AG10803 (cell line): ENCODE results near the gene PERM1.
"Not testable (repeated sequence)": the region's sequence is repeated elsewhere in the genome, so short reads cannot be mapped to it uniquely, and the experiment has no call there.

ENCODE experiments used
- DNase-seq: peaks from one replicate; pipeline ENCODE4 v3.0.0; 2010; ENCODE audit warnings: low read depth
- H3K4me3 ChIP-seq: 2 replicates; pipeline ENCODE4 v1.5.1; 2011; ENCODE audit warnings: mild to moderate bottlenecking, low read length, control low read depth
- TF ChIP-seq, protein P1 (sequence below): conservative IDR thresholded peaks from 2 replicates; pipeline ENCODE4 v1.5.1; 2011; ENCODE audit warnings: mild to moderate bottlenecking, low read length, control low read depth, inconsistent platforms

The PERM1 gene

DNA sequence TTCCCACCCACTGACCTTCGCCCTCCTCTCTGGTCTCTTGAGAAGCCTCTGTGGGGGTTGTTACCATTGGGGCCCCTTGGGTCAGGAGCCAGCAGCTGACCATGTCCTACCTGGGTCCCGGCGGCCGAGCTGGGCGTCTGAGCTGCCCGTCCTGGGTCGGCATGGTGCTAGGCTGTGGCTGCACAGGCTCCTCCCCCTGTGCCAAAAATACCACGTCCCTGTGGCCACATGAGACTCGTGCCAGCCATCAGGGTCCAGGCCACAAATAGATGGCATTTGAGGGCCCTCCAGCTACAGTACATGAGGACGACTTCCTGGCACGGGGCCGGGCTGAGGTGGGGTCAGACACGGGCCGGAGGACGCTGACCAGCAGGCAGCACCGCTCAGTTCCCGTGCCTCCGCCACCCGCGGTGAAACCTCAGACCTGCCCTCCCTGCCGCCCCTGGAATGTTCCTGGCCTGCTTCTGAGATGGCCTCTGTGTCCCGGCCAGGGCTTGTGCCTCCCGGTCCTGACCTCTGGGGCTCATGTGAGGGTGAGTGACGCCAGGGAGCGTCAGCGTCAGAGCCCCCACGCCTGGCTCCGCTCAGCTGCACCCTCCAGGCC, at the start of gene PERM1:
PERM1 (minus strand) TSS at position 139 of the 604 bp plus-strand sequence. CDS start 1,064 bp downstream, outside the sequence.
- H3K4me3 ChIP-seq: no peak within 1 kb of the TSS
- TF ChIP-seq, protein P1, sequence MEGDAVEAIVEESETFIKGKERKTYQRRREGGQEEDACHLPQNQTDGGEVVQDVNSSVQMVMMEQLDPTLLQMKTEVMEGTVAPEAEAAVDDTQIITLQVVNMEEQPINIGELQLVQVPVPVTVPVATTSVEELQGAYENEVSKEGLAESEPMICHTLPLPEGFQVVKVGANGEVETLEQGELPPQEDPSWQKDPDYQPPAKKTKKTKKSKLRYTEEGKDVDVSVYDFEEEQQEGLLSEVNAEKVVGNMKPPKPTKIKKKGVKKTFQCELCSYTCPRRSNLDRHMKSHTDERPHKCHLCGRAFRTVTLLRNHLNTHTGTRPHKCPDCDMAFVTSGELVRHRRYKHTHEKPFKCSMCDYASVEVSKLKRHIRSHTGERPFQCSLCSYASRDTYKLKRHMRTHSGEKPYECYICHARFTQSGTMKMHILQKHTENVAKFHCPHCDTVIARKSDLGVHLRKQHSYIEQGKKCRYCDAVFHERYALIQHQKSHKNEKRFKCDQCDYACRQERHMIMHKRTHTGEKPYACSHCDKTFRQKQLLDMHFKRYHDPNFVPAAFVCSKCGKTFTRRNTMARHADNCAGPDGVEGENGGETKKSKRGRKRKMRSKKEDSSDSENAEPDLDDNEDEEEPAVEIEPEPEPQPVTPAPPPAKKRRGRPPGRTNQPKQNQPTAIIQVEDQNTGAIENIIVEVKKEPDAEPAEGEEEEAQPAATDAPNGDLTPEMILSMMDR: no peak
- DNase-seq: no peak

- not testable (repeated sequence) for DNase-seq, H3K4me3 ChIP-seq
These were observed 49.2 kb upstream of the PERM1 start for GRCh38 chr1:1030867-1031658.

GRCh38 chr1:1027791-1028190, 45.9 kb upstream of the PERM1 start:
- TF ChIP-seq, protein P1: no peak

GRCh38 chr1:1026599-1027413, 44.9 kb upstream of the PERM1 start:
- no peak overlapping the region for H3K4me3 ChIP-seq
- DNase-seq: no peak
- TF ChIP-seq, protein P1: no peak

More at GRCh38 chr1:1027791-1028190, 45.9 kb upstream of the PERM1 start:
- H3K4me3 ChIP-seq: no peak overlapping the region
- DNase-seq: no peak

DNA sequence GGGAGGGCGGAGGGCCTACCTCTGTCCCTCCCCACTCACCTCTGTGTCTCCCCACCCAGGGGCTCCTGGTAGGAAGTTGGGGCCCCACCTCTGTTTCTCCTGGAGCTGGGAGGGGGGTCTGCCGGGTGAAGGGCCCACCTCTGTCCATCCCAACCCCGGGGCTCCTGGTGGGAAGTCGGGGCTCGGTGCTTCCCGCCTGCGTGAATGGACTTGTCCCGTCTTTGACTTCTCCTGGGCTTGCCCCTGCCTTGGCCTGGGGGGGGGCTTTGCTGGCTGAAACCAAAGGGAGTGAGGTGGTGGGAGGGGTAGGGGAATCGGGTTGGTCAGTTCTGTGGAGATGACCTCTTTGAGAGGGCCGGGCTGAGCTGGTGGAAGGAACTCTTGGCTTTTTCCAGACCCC, 43.8 kb upstream of the PERM1 start:
- DNase-seq: no peak
- TF ChIP-seq, protein P1: no peak
- no peak overlapping the region for H3K4me3 ChIP-seq

- TF ChIP-seq, protein P1: no peak
- H3K4me3 ChIP-seq: no peak overlapping the region
- DNase-seq: peak; percentile 25
These were observed 43.1 kb upstream of the PERM1 start for GRCh38 chr1:1024771-1025699.
